DMS153 treated with DMSO at 0.1 percent for 48 hours (cell line): ENCODE measurements around the gene RAB28.

ENCODE experiments used
- DNase-seq: peaks from one replicate; lab custom pipeline; 2025; ENCODE audit not compliant: unreplicated experiment; lab: John Stamatoyannopoulos, UW

RAB28 gene

DNA sequence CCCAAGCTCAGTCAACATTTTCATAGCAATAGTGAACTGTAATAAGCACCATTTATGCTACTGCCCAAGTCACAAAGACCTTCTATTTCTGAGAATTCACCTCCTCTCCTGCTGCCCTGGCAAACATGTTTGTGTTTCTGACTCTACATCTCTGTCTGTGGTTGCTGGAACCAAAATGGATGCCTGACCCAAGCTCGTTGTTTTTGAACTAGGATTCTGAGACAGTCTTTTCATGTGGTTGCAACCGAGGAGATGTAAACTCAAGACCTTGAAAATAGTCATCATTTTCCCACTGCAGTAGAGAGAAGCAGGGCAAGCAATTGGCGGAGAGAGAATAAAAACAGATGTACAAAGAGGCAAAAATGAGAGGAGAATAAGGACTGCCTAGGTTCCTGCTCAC is 160.2 kb downstream of the RAB28 start:
- no peak for DNase-seq

DNA sequence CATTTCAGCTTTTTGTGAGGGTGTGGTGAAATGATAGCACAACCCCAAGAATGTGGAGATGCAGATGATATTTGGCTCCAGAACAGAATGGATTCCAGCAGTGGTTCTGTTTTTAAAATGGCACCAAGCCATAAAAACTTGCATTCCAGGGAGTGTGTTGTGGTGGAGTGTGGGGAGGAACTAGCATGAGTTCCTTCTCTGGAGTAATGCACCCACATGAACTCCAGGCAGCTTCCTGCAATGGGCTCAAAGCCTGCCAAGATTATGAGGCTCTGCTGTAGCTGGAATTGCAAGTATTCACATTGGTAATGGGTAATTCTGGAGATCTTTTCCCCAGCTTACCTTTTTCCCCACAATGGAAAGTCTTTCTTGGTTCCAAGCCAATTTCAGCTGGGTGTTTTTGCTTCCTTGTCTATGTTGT is 161.4 kb downstream of the RAB28 start:
- no peak for DNase-seq
